Upper lobe of left lung (tissue), 6 donors: ENCODE results near the gene LGMN. TPM values are rescaled to one million over a fixed set of nuclear protein-coding genes. Genes with fewer than 3 reads are reported as not detected.
"Not testable (repeated sequence)": the region's sequence is repeated elsewhere in the genome, so short reads cannot be mapped to it uniquely, and the experiment has no call there.

Experiments
- ATAC-seq, 2 donors: fragments of 200-7000 bp; cut with Tn5 transposase; one replicate each; pipeline ENCODE4 v1.9.1; 2022; ENCODE audit warnings: mild to moderate bottlenecking in 2 of 2, moderate library complexity in 2 of 2; ENCODE audit not compliant: low FRiP score in 2 of 2
- DNase-seq, 2 donors: peaks; one replicate each; pipeline ENCODE4 v3.0.0-alpha.2; 2019 to 2020
- H3K27ac ChIP-seq, 4 donors: fragments of 200-600 bp; sonication (generic); one replicate each; pipeline ENCODE4 v1.5.1; 2016 to 2019
- H3K27me3 ChIP-seq, 4 donors: fragments of 200-600 bp; sonication (generic); one replicate each; pipeline ENCODE4 v1.5.1; 2017 to 2019
- H3K36me3 ChIP-seq, 4 donors: fragments of 200-600 bp; sonication (generic); one replicate each; pipeline ENCODE4 v1.5.1; 2016 to 2019
- H3K4me1 ChIP-seq, 4 donors: fragments of 200-600 bp; sonication (generic); one replicate each; pipeline ENCODE4 v1.5.1; 2018 to 2019
- H3K4me3 ChIP-seq, 4 donors: fragments of 200-600 bp; sonication (generic); one replicate each; pipeline ENCODE4 v1.5.1; 2017 to 2019; ENCODE audit warnings: mild to moderate bottlenecking in 2 of 4, moderate library complexity in 1 of 4
- H3K9me3 ChIP-seq, 4 donors: fragments of 200-600 bp; sonication (generic); one replicate each; pipeline ENCODE4 v1.5.1; 2018 to 2019
- CTCF ChIP-seq, 6 experiments: fragments of 450-650 bp in 4 of 6; fragments of 200-600 bp in 2 of 6; sonication (generic) in 2 of 6; IDR thresholded peaks; one replicate each; pipeline ENCODE4 v1.5.1; 2016 to 2019; ENCODE audit warnings: antibody characterized with exemption in 6 of 6
- EP300 ChIP-seq, 4 donors: sonication (generic); formaldehyde crosslinking; IDR thresholded peaks; one replicate each; pipeline ENCODE4 v1.5.1; 2017; ENCODE audit warnings: antibody characterized with exemption in 4 of 4, control low read depth in 2 of 4
- POLR2A ChIP-seq, 4 donors: fragments of 450-650 bp; IDR thresholded peaks; one replicate each; pipeline ENCODE4 v1.5.1; 2016 to 2017; ENCODE audit warnings: antibody characterized with exemption in 4 of 4, mild to moderate bottlenecking in 2 of 4
- POLR2AphosphoS5 ChIP-seq, 2 donors: sonication (generic); formaldehyde crosslinking; IDR thresholded peaks; one replicate each; pipeline ENCODE4 v1.5.1; 2017; ENCODE audit warnings: antibody characterized with exemption in 2 of 2
- WGBS, 2 donors: methylation state at CpG; one replicate each; pipeline ENCODE4 v1.1.5; 2017 to 2018; 5-methylcytosine and 5-hydroxymethylcytosine counted together
- total RNA-seq, 6 donors: library from RNA; depleted of rRNA in 4 of 6; stranded (reverse); fragments of >200 nt in 4 of 6; gene quantifications; one replicate each; pipeline versions ENCODE4 v1.1.0 to v1.2.1, GENCODE V29; 2016 to 2021
- donor health status: DM: no; HTN: no; CAD: no; lungs with moderate emphysema.
- donor health status: DM: no; HTN: yes; CAD: no; lungs with severe emphysema.

Gene LGMN
- total RNA-seq, 6 donors from 2014 or later, result 53.4 to 222 (median 123) TPM

GRCh38 chr14:92714739-92715307 lies 33.6 kb downstream of the LGMN start:
- not testable (repeated sequence) for H3K27me3 ChIP-seq, H3K9me3 ChIP-seq, H3K27ac ChIP-seq, H3K4me3 ChIP-seq, H3K4me1 ChIP-seq
- ATAC-seq, result peak; percentile 70 to 79
- peaks cover 3 to 45% (median 33%) of the 10 kb centered on the region in 4 donors for H3K36me3 ChIP-seq
- peak in 1 of 2 donors; percentile 83 for DNase-seq
- peak; percentile 68 to 79 (median 71) for TF ChIP-seq CTCF (IDR thresholded peaks at IDR 0.05)
- 73 to 80% methylated on average over 7 of the region's 7 CpGs for WGBS, 2 donors

GRCh38 chr14:92712654-92713051 lies 35.8 kb downstream of the LGMN start:
- ATAC-seq, result no peak
- Histone ChIP-seq H3K4me3 (no peak overlapping the region), H3K36me3 (peaks cover 3 to 52% (median 42%) of the 10 kb centered on the region in 4 donors), H3K27me3 (no peaks in the 10 kb centered on the region), H3K27ac (no peak overlapping the region), H3K4me1 (no peaks in the 10 kb centered on the region), H3K9me3 (no peaks in the 10 kb centered on the region)
- DNase-seq, result no peak
- WGBS, 2 donors, result 80 to 94% methylated on average over 2 to 8 of the region's 8 CpGs
- TF ChIP-seq POLR2A (IDR thresholded peaks at IDR 0.05), result no peak
- no peak for TF ChIP-seq CTCF (IDR thresholded peaks at IDR 0.05)
- no peak for TF ChIP-seq POLR2AphosphoS5 (IDR thresholded peaks at IDR 0.05)
- TF ChIP-seq EP300 (IDR thresholded peaks at IDR 0.05), result no peak

- WGBS, 2 donors, result 90% methylated on average over 7 of the region's 7 CpGs
- H3K36me3 ChIP-seq, result peaks cover 3 to 56% (median 44%) of the 10 kb centered on the region in 4 donors
- H3K27ac ChIP-seq, result no peak overlapping the region
Measured at GRCh38 chr14:92711976-92712653, 36.3 kb downstream of the LGMN start.

GRCh38 chr14:92710001-92710341 lies 38.5 kb downstream of the LGMN start:
- Histone ChIP-seq H3K36me3 (peaks cover 9 to 73% (median 50%) of the 10 kb centered on the region in 4 donors), H3K4me1 (no peaks in the 10 kb centered on the region), H3K4me3 (no peak overlapping the region), H3K27me3 (no peaks in the 10 kb centered on the region), H3K9me3 (no peaks in the 10 kb centered on the region), H3K27ac (no peak overlapping the region)
- DNase-seq (no peak), ATAC-seq (no peak)
- TF ChIP-seq POLR2AphosphoS5 (IDR thresholded peaks at IDR 0.05), result no peak
- TF ChIP-seq CTCF (IDR thresholded peaks at IDR 0.05), result no peak
- no peak for TF ChIP-seq POLR2A (IDR thresholded peaks at IDR 0.05)
- WGBS, 2 donors, result 98% methylated on average over 5 of the region's 5 CpGs

More at GRCh38 chr14:92711976-92712653, 36.3 kb downstream of the LGMN start:
- H3K27me3 ChIP-seq, result no peaks in the 10 kb centered on the region
- H3K4me1 ChIP-seq, result no peaks in the 10 kb centered on the region
- TF ChIP-seq POLR2AphosphoS5 (IDR thresholded peaks at IDR 0.05), result no peak
- no peak for TF ChIP-seq CTCF (IDR thresholded peaks at IDR 0.05)
- TF ChIP-seq EP300 (IDR thresholded peaks at IDR 0.05), result no peak
- TF ChIP-seq POLR2A (IDR thresholded peaks at IDR 0.05), result no peak
- no peaks in the 10 kb centered on the region for H3K9me3 ChIP-seq
- H3K4me3 ChIP-seq, result no peak overlapping the region
- ATAC-seq (no peak), DNase-seq (no peak)
